ENCODE data around the gene DCTN3. TPM values are rescaled to one million over a fixed set of nuclear protein-coding genes. Genes with fewer than 3 reads are reported as not detected.

DCTN3 gene
- total and polyA plus RNA-seq, 2 experiments from 2014 or later = 12.9 to 17.9 TPM

DNA sequence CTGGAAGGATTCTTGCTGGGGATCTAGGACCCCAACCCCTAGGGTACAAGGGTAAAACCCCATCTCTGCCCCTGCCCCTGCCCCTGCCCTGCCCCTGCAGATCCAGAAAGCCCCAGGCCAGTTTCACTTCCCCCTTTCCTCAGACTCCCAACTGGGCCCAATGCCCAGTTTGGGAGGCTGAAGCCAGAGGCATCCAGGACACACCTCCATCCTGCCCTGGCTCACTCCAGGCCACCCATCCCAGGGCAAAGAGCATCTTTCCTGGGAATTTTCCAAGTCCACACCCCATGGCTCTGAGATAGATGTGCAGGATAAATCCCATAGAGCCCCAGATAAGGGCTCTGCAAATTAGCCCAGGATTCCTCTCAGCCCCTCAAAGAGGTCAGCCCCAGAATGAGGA lies 48.2 kb downstream of the DCTN3 start (continued):
- no peak for TF ChIP-seq ZNF462 (CRISPR knock-in tag; IDR thresholded peaks at IDR 0.05)
- TF ChIP-seq POLR2AphosphoS5 (IDR thresholded peaks at IDR 0.05; ENCODE audit: low read depth) = no peak
- no peak for TF ChIP-seq EZH2 (IDR thresholded peaks at IDR 0.05; ENCODE audit: low read depth, unreplicated experiment)
- TF ChIP-seq CREB1 (CRISPR knock-in tag; IDR thresholded peaks at IDR 0.05; ENCODE audit: low read depth) = no peak

DNA sequence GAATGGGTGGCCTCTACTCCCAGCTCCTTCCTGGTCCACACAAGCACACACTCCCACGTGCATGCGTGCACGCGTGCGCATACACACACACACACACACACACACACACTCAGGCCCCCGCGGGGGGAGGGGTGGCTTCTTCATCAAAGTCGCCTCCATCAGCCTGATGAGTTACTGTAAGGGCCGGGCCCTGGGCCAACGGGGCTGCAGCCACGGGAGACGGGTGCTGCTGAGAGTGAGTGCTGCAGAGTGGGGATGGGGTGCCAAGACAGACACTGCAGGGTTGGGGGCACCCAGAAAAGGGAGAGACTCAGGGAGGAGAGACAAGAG lies 48.8 kb downstream of the DCTN3 start:
- H3K27me3 ChIP-seq (ENCODE audit: insufficient read depth) = peaks cover 11% of the 10 kb centered on the region
- TF ChIP-seq ZNF462 (CRISPR knock-in tag; IDR thresholded peaks at IDR 0.05) = no peak
- no peak for TF ChIP-seq CREB1 (CRISPR knock-in tag; IDR thresholded peaks at IDR 0.05; ENCODE audit: low read depth)
- no peak for TF ChIP-seq STAT1 (IDR thresholded peaks at IDR 0.05; ENCODE audit: unreplicated experiment)
- H3K9me2 ChIP-seq (ENCODE audit: insufficient read depth) = no peaks in the 10 kb centered on the region
- H3F3A ChIP-seq (replicated peaks; ENCODE audit: low read depth) = peaks cover 3% of the 10 kb centered on the region; the same call in 1 of the 2 replicates
- H3K36me3 Mint-ChIP-seq (ENCODE audit: low read depth) = no peaks in the 10 kb centered on the region; the same call in 2 of the 3 replicates
- H3K4me3 Mint-ChIP-seq = no peak overlapping the region
- no peak for ATAC-seq
- peaks cover 23% of the 10 kb centered on the region for H3K4me1 ChIP-seq (ENCODE audit: insufficient read depth)
- H3K27ac ChIP-seq (ENCODE audit: low read depth) = no peak overlapping the region
- H3K79me2 ChIP-seq (replicated peaks; ENCODE audit: insufficient read depth) = no peaks in the 10 kb centered on the region
- H3K4me3 ChIP-seq = no peak overlapping the region
- DNase-seq (ENCODE audit: low spot score) = no peak
- no peaks in the 10 kb centered on the region for H4K20me1 ChIP-seq (replicated peaks; ENCODE audit: insufficient read depth)
- H3K9me3 Mint-ChIP-seq = no peaks in the 10 kb centered on the region; the same call in 2 of the 3 replicates
- H3K4me1 Mint-ChIP-seq = peaks cover 47% of the 10 kb centered on the region
- no peaks in the 10 kb centered on the region for H3K36me3 ChIP-seq (ENCODE audit: insufficient read depth)
- H3K4me2 ChIP-seq = no peak overlapping the region
- H3K27ac Mint-ChIP-seq = no peak overlapping the region
- no peak overlapping the region for H2AFZ ChIP-seq
- peaks cover 29% of the 10 kb centered on the region for H3K27me3 Mint-ChIP-seq (ENCODE audit: insufficient read depth, low read depth, poor library complexity)

Data from GM23338 (cell line).